Neuronal stem cell (in vitro differentiated cells): ENCODE results near the gene PRR20G.

Experiments
- DNase-seq: peaks from one replicate; pipeline ENCODE4 v3.0.0-alpha.2; 2013; ENCODE audit warnings: low spot score
- H2AFZ ChIP-seq: one replicate; pipeline ENCODE4 v1.6.1; 2013; ENCODE audit warnings: mild to moderate bottlenecking, low read length, inconsistent platforms
- H2AK5ac ChIP-seq: 2 replicates; pipeline ENCODE4 v1.6.1; 2013; ENCODE audit warnings: low read depth, mild to moderate bottlenecking, inconsistent platforms, low read length, moderate library complexity, mixed read lengths
- H2BK120ac ChIP-seq: 2 replicates; pipeline ENCODE4 v1.6.1; 2013; ENCODE audit warnings: low read depth, mild to moderate bottlenecking, inconsistent platforms, low read length, moderate library complexity, mixed read lengths
- H2BK12ac ChIP-seq: one replicate; pipeline ENCODE4 v1.6.1; 2013; ENCODE audit warnings: low read length, inconsistent platforms
- H2BK15ac ChIP-seq: 2 replicates; pipeline ENCODE4 v1.6.1; 2013; ENCODE audit warnings: mild to moderate bottlenecking, low read length, inconsistent platforms, mixed read lengths
- H2BK5ac ChIP-seq: one replicate; pipeline ENCODE4 v1.6.1; 2013; ENCODE audit warnings: inconsistent platforms, mild to moderate bottlenecking, low read length, moderate library complexity
- H3K14ac ChIP-seq: one replicate; pipeline ENCODE4 v1.6.1; 2013; ENCODE audit warnings: low read length, inconsistent platforms
- H3K18ac ChIP-seq: 2 replicates; pipeline ENCODE4 v1.6.1; 2013; ENCODE audit warnings: low read length, inconsistent platforms
- H3K23ac ChIP-seq: 2 replicates; pipeline ENCODE4 v1.6.1; 2013; ENCODE audit warnings: low read depth, mild to moderate bottlenecking, mixed read lengths, low read length, inconsistent platforms; ENCODE audit not compliant: poor library complexity
- H3K27ac ChIP-seq: replicated peaks from 3 replicates; pipeline ENCODE4 v1.5.1; 2013; ENCODE audit warnings: low read length, inconsistent platforms
- H3K27me3 ChIP-seq, 3 experiments: 2 replicates each; pipeline ENCODE4 v1.6.1; 2013; ENCODE audit warnings: low read length in 3 of 3, mild to moderate bottlenecking in 2 of 3, inconsistent platforms in 1 of 3, low read depth in 1 of 3, mixed read lengths in 1 of 3, moderate library complexity in 1 of 3; ENCODE audit not compliant: control insufficient read depth in 3 of 3, insufficient read depth in 3 of 3
- H3K36me3 ChIP-seq, 2 donors: replicated peaks in 1 of 2; 2 replicates each; pipeline ENCODE4 v1.6.1; 2013; ENCODE audit warnings: low read length in 2 of 2; ENCODE audit not compliant: control insufficient read depth in 2 of 2, insufficient read depth in 2 of 2
- H3K4ac ChIP-seq: 2 replicates; pipeline ENCODE4 v1.6.1; 2013; ENCODE audit warnings: inconsistent platforms, mild to moderate bottlenecking, low read length, moderate library complexity
- H3K4me1 ChIP-seq, 2 donors: 1 replicate in 1 of 2; 2 replicates in 1 of 2; pipeline ENCODE4 v1.6.1; 2013; ENCODE audit warnings: low read length in 2 of 2, low read depth in 1 of 2; ENCODE audit not compliant: control insufficient read depth in 2 of 2, insufficient read depth in 1 of 2
- H3K4me2 ChIP-seq: one replicate; pipeline ENCODE4 v1.6.1; 2013; ENCODE audit warnings: mild to moderate bottlenecking, low read length, inconsistent platforms; ENCODE audit not compliant: insufficient read depth, poor library complexity, severe bottlenecking
- H3K4me3 ChIP-seq, 2 donors: 2 replicates each; pipeline ENCODE4 v1.5.1; 2013; ENCODE audit warnings: low read length in 2 of 2, mild to moderate bottlenecking in 2 of 2, inconsistent platforms in 1 of 2, moderate library complexity in 1 of 2
- H3K79me1 ChIP-seq: one replicate; pipeline ENCODE4 v1.6.1; 2013; ENCODE audit warnings: low read depth, mild to moderate bottlenecking, inconsistent platforms, low read length, moderate library complexity
- H3K9ac ChIP-seq: one replicate; pipeline ENCODE4 v1.6.1; 2013; ENCODE audit warnings: mild to moderate bottlenecking, low read depth, low read length, inconsistent platforms; ENCODE audit not compliant: poor library complexity
- H3K9me3 ChIP-seq, 2 donors: replicated peaks in 1 of 2; 2 replicates each; pipeline versions ENCODE3 to v1.6.1; 2013; ENCODE audit warnings: low read length in 2 of 2, mild to moderate bottlenecking in 2 of 2, inconsistent platforms in 1 of 2, low read depth in 1 of 2, mixed read lengths in 1 of 2, moderate library complexity in 1 of 2; ENCODE audit not compliant: control insufficient read depth in 2 of 2, insufficient read depth in 1 of 2
- H4K8ac ChIP-seq: one replicate; pipeline ENCODE4 v1.6.1; 2013; ENCODE audit warnings: low read depth, mild to moderate bottlenecking, inconsistent platforms, low read length, moderate library complexity
- H4K91ac ChIP-seq: one replicate; pipeline ENCODE4 v1.6.1; 2013; ENCODE audit warnings: low read length, low read depth, mild to moderate bottlenecking, inconsistent platforms; ENCODE audit not compliant: poor library complexity
- WGBS, 2 donors: extraction: QIAGEN DNeasy Blood & Tissue Kit; methylation state at CpG; one replicate each; pipeline ENCODE4 v1.1.7; 2013; ENCODE audit warnings: missing lambda C conversion rate in 2 of 2, mixed read lengths in 1 of 2; ENCODE audit not compliant: insufficient read length in 2 of 2, insufficient replicate concordance in 1 of 2; ENCODE audit errors: extremely low coverage in 2 of 2; 5-methylcytosine and 5-hydroxymethylcytosine counted together

PRR20G gene

DNA sequence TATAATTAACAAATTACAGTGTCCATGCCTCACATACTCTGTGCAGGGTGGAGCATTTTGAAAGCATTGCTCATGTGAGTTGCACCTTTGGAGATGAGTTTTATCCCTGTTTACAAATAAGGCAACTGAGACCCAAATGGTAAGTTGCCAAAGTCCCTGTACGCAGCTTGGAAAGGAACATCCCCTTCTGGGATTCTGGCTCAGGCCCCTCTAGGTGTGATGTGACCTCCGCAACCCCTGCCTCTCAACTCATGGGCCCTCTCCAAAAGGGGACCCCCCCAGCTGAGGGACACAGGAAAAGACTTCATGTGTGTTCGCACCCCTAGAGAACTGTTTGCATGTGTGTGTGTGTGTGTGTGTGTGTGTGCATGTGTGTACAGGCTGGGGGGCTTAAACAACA lies 25.3 kb downstream of the PRR20G start:
- DNase-seq, result no peak
- Histone ChIP-seq H2AFZ (no peak overlapping the region), H3K23ac (peak overlapping the region; percentile 3), H2BK15ac (no peak overlapping the region), H2BK12ac (no peak overlapping the region), H3K36me3 (no peaks in the 10 kb centered on the region), H3K4me1 (peaks cover 0 to 6% of the 10 kb centered on the region in 2 donors), H3K18ac (no peak overlapping the region), H3K9ac (no peak overlapping the region), H3K9me3 (no peaks in the 10 kb centered on the region), H4K91ac (no peak overlapping the region), H3K4me2 (no peak overlapping the region), H3K79me1 (no peaks in the 10 kb centered on the region), H3K14ac (no peak overlapping the region), H3K27ac (no peak overlapping the region), H2BK5ac (no peak overlapping the region), H2AK5ac (no peak overlapping the region), H2BK120ac (no peak overlapping the region), H3K4ac (no peak overlapping the region), H3K27me3 (peaks cover 0 to 18% (median 0%) of the 10 kb centered on the region in 3 experiments), H4K8ac (no peak overlapping the region), H3K4me3 (no peak overlapping the region)
- WGBS, 2 donors, result no CpG with 5 or more reads among the region's 3 CpGs

- H2BK5ac ChIP-seq, result no peak overlapping the region
- no peaks in the 10 kb centered on the region for H3K36me3 ChIP-seq
- peaks cover 0 to 18% (median 0%) of the 10 kb centered on the region in 3 experiments for H3K27me3 ChIP-seq
- H3K27ac ChIP-seq, result no peak overlapping the region
- H3K9me3 ChIP-seq, result no peaks in the 10 kb centered on the region
- H3K14ac ChIP-seq, result no peak overlapping the region
- H2AK5ac ChIP-seq, result no peak overlapping the region
- no peak overlapping the region for H3K9ac ChIP-seq
- no peak overlapping the region for H4K8ac ChIP-seq
- no peaks in the 10 kb centered on the region for H3K79me1 ChIP-seq
- WGBS, 2 donors, result no CpG with 5 or more reads among the region's 7 CpGs
- no peak overlapping the region for H3K4me3 ChIP-seq
- no peak overlapping the region for H3K18ac ChIP-seq
- no peak overlapping the region for H4K91ac ChIP-seq
- no peak overlapping the region for H3K23ac ChIP-seq
- DNase-seq, result no peak
- H2BK12ac ChIP-seq, result no peak overlapping the region
- no peak overlapping the region for H2AFZ ChIP-seq
- no peak overlapping the region for H2BK15ac ChIP-seq
- H3K4me2 ChIP-seq, result no peak overlapping the region
- H3K4ac ChIP-seq, result no peak overlapping the region
- no peak overlapping the region for H2BK120ac ChIP-seq
- peaks cover 0 to 6% of the 10 kb centered on the region in 2 donors for H3K4me1 ChIP-seq
Measured at GRCh38 chr3:127261925-127262324, 25.9 kb downstream of the PRR20G start.

- Histone ChIP-seq H3K14ac (no peak overlapping the region), H2BK15ac (peak overlapping the region; percentile 1), H4K91ac (no peak overlapping the region), H3K79me1 (no peaks in the 10 kb centered on the region), H3K27ac (no peak overlapping the region), H3K27me3 (peaks cover 0 to 14% (median 0%) of the 10 kb centered on the region in 3 experiments), H3K4ac (no peak overlapping the region), H4K8ac (no peak overlapping the region), H3K4me3 (no peak overlapping the region), H2AFZ (no peak overlapping the region), H2BK5ac (peak overlapping the region; percentile 13), H2BK12ac (no peak overlapping the region), H2BK120ac (no peak overlapping the region), H3K9ac (no peak overlapping the region), H3K18ac (peak overlapping the region; percentile 74), H3K9me3 (no peaks in the 10 kb centered on the region), H3K4me1 (peaks cover 0 to 6% of the 10 kb centered on the region in 2 donors), H2AK5ac (no peak overlapping the region), H3K23ac (no peak overlapping the region), H3K36me3 (no peaks in the 10 kb centered on the region), H3K4me2 (no peak overlapping the region)
- DNase-seq, result no peak
- no CpG with 5 or more reads among the region's 6 CpGs for WGBS, 2 donors
Measured at GRCh38 chr3:127260826-127261555, 26.9 kb downstream of the PRR20G start.

DNA sequence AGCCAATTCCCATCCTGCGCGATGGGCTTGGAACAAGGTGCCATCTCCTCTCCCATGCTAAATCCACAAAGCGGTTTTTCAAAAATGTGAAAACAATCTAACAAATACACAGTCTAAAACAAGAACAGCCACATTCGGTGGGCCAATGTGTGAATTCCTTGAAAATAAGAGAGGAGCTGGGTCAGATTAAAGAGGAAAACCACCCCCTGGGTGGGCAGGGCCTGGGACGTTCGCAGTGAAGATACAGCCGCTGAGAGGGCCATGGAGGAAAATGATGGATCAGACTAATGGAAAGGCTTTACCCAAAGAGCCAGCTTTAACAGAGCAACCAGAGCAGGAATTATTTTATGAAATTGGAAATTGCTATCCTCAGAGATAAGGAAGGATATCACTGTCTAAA lies 27.4 kb downstream of the PRR20G start:
- Histone ChIP-seq H3K4me3 (no peak overlapping the region), H2AK5ac (no peak overlapping the region), H3K36me3 (no peaks in the 10 kb centered on the region), H2BK15ac (no peak overlapping the region), H3K4me1 (peaks cover 0 to 6% of the 10 kb centered on the region in 2 donors), H3K9ac (no peak overlapping the region), H2AFZ (no peak overlapping the region), H3K23ac (no peak overlapping the region), H2BK12ac (no peak overlapping the region), H3K79me1 (no peaks in the 10 kb centered on the region), H2BK120ac (no peak overlapping the region), H4K91ac (no peak overlapping the region), H3K14ac (no peak overlapping the region), H3K27me3 (peaks cover 0 to 14% (median 0%) of the 10 kb centered on the region in 3 experiments), H3K9me3 (no peaks in the 10 kb centered on the region), H3K4ac (no peak overlapping the region), H3K4me2 (no peak overlapping the region), H4K8ac (no peak overlapping the region), H2BK5ac (no peak overlapping the region), H3K27ac (no peak overlapping the region), H3K18ac (no peak overlapping the region)
- WGBS, 2 donors, result no CpG with 5 or more reads among the region's 7 CpGs
- no peak for DNase-seq
